CD8-positive, alpha-beta memory T cell (primary cell): ENCODE data around the gene LTA4H. TPM values are rescaled to one million over a fixed set of nuclear protein-coding genes. Genes with fewer than 3 reads are reported as not detected.
"Not testable (repeated sequence)": the region's sequence is repeated elsewhere in the genome, so short reads cannot be mapped to it uniquely, and the experiment has no call there.

Experiments
- CTCF ChIA-PET: fragments of 350-600 bp; sonication (Branson Sonifier 250); formaldehyde crosslinking; loops from one replicate; lab custom pipeline; 2021; ENCODE audit warnings: antibody characterized with exemption; lab: Charles Lee
- POLR2A ChIA-PET: fragments of 350-600 bp; sonication (Branson Sonifier 250); formaldehyde crosslinking; loops from one replicate; lab custom pipeline; 2021; ENCODE audit warnings: antibody characterized with exemption; lab: Charles Lee
- DNase-seq, 5 donors: peaks; one replicate each; pipeline versions ENCODE4 v3.0.0 to v3.0.0-alpha.2; 2020 to 2022; ENCODE audit warnings: mixed read lengths in 1 of 5
- H3K27ac ChIP-seq: one replicate; pipeline ENCODE4 v1.7.0; 2013; ENCODE audit warnings: low read depth, mild to moderate bottlenecking, low read length, moderate library complexity
- H3K27me3 ChIP-seq: 2 replicates; pipeline ENCODE4 v1.7.0; 2013; ENCODE audit warnings: low read length, mild to moderate bottlenecking; ENCODE audit not compliant: insufficient read depth, poor library complexity, severe bottlenecking
- H3K36me3 ChIP-seq: 2 replicates; pipeline ENCODE4 v1.7.0; 2013; ENCODE audit warnings: mild to moderate bottlenecking, low read length, moderate library complexity; ENCODE audit not compliant: insufficient read depth
- H3K4me1 ChIP-seq: 2 replicates; pipeline ENCODE4 v1.7.0; 2013; ENCODE audit warnings: mild to moderate bottlenecking, low read length, moderate library complexity; ENCODE audit not compliant: insufficient read depth
- H3K4me3 ChIP-seq: 2 replicates; pipeline ENCODE4 v1.7.0; 2013; ENCODE audit warnings: mild to moderate bottlenecking, low read length
- H3K9me3 ChIP-seq: 2 replicates; pipeline ENCODE4 v1.7.0; 2013; ENCODE audit warnings: mild to moderate bottlenecking, low read length
- H3K27ac Mint-ChIP-seq, 8 donors: one replicate each; pipeline ENCODE4 v1.8.0; 2020 to 2021; ENCODE audit warnings: mixed read lengths in 8 of 8, mild to moderate bottlenecking in 6 of 8, inconsistent platforms in 3 of 8, moderate library complexity in 3 of 8
- H3K27me3 Mint-ChIP-seq, 2 donors: one replicate each; pipeline ENCODE4 v1.8.0; 2020 to 2021; ENCODE audit warnings: mixed read lengths in 2 of 2, mild to moderate bottlenecking in 1 of 2, moderate library complexity in 1 of 2
- H3K36me3 Mint-ChIP-seq, 3 donors: one replicate each; pipeline ENCODE4 v1.8.0; 2020 to 2021; ENCODE audit warnings: mixed read lengths in 3 of 3, inconsistent platforms in 1 of 3, mild to moderate bottlenecking in 1 of 3
- H3K4me1 Mint-ChIP-seq, 3 donors: one replicate each; pipeline ENCODE4 v1.8.0; 2020 to 2021; ENCODE audit warnings: mixed read lengths in 3 of 3, inconsistent platforms in 1 of 3, mild to moderate bottlenecking in 1 of 3
- H3K4me3 Mint-ChIP-seq, 7 donors: one replicate each; pipeline ENCODE4 v1.8.0; 2020 to 2021; ENCODE audit warnings: mixed read lengths in 7 of 7, mild to moderate bottlenecking in 6 of 7, moderate library complexity in 4 of 7, inconsistent platforms in 2 of 7
- H3K9me3 Mint-ChIP-seq, 5 donors: one replicate each; pipeline ENCODE4 v1.8.0; 2020 to 2022; ENCODE audit warnings: mixed read lengths in 5 of 5, mild to moderate bottlenecking in 3 of 5, moderate library complexity in 2 of 5, inconsistent platforms in 1 of 5
- polyA plus RNA-seq: library from polyadenylated mRNA; unstranded; fragments of 300-500 nt; fragmentation: Illumina TruSeq; gene quantifications from one replicate; pipeline ENCODE4 v1.2.3, GENCODE V29; 2021
- total RNA-seq, 2 experiments: library from RNA; stranded (reverse); gene quantifications; one replicate each; pipeline ENCODE4 v1.2.3, GENCODE V29; 2021

The LTA4H gene
- total and polyA plus RNA-seq, 3 experiments from 2014 or later, result 58.8 to 63.7 (median 61.4) TPM

- H3K4me1 ChIP-seq, H3K4me3 Mint-ChIP-seq, H3K27ac ChIP-seq, POLR2A ChIA-PET, H3K27me3 Mint-ChIP-seq, H3K36me3 ChIP-seq, H3K4me1 Mint-ChIP-seq, H3K9me3 ChIP-seq, DNase-seq, CTCF ChIA-PET, H3K9me3 Mint-ChIP-seq, H3K27ac Mint-ChIP-seq, H3K4me3 ChIP-seq, H3K27me3 ChIP-seq: not testable (repeated sequence)
- H3K36me3 Mint-ChIP-seq, result peaks cover 5 to 16% (median 9%) of the 10 kb centered on the region in 3 donors
Observed at GRCh38 chr12:95969116-95969515, 66.3 kb downstream of the LTA4H start.

GRCh38 chr12:95967301-95967700, 68.1 kb downstream of the LTA4H start:
- DNase-seq, result no peak
- CTCF ChIA-PET, result no interaction called here
- Mint-ChIP-seq H3K27me3 (no peaks in the 10 kb centered on the region), H3K36me3 (peaks cover 3 to 15% (median 3%) of the 10 kb centered on the region in 3 donors), H3K4me1 (no peaks in the 10 kb centered on the region), H3K4me3 (no peak overlapping the region), H3K9me3 (no peaks in the 10 kb centered on the region), H3K27ac (no peak overlapping the region)
- H3K36me3 ChIP-seq, result no peaks in the 10 kb centered on the region
- no peak overlapping the region for H3K27ac ChIP-seq
- no peaks in the 10 kb centered on the region for H3K4me1 ChIP-seq
- no peaks in the 10 kb centered on the region for H3K27me3 ChIP-seq
- POLR2A ChIA-PET, result no interaction called here
- H3K4me3 ChIP-seq, result no peak overlapping the region
- H3K9me3 ChIP-seq, result no peaks in the 10 kb centered on the region

- ChIA-PET CTCF (interaction anchor here (1.3 kb wide), 1 partner anchor 10 kb away, joined by 3 read pairs; no protein-coding TSS in a partner anchor), POLR2A (no interaction called here)
- no peaks in the 10 kb centered on the region for H3K9me3 Mint-ChIP-seq
Observed at GRCh38 chr12:95966287-95966870, 69.0 kb downstream of the LTA4H start.

GRCh38 chr12:95963096-95963495, 72.3 kb downstream of the LTA4H start:
- Histone ChIP-seq H3K4me1 (no peaks in the 10 kb centered on the region), H3K27me3 (no peaks in the 10 kb centered on the region), H3K27ac (no peak overlapping the region), H3K36me3 (no peaks in the 10 kb centered on the region), H3K4me3 (no peak overlapping the region), H3K9me3 (no peaks in the 10 kb centered on the region)
- DNase-seq, result no peak
- ChIA-PET POLR2A (no interaction called here), CTCF (interaction anchor here (1.8 kb wide), 1 partner anchor 45 kb away, joined by 12 read pairs; no protein-coding TSS in a partner anchor)
- Mint-ChIP-seq H3K4me1 (no peaks in the 10 kb centered on the region), H3K9me3 (no peaks in the 10 kb centered on the region), H3K4me3 (no peak overlapping the region), H3K36me3 (peaks cover 3 to 12% (median 3%) of the 10 kb centered on the region in 3 donors), H3K27me3 (no peaks in the 10 kb centered on the region), H3K27ac (peak overlapping the region in 1 of 8 donors; percentile 27)

More at GRCh38 chr12:95966287-95966870, 69.0 kb downstream of the LTA4H start:
- H3K4me3 ChIP-seq, result no peak overlapping the region
- H3K27ac ChIP-seq, result no peak overlapping the region
- Mint-ChIP-seq H3K4me1 (no peaks in the 10 kb centered on the region), H3K4me3 (peak overlapping the region in 1 of 7 donors; percentile 3), H3K27ac (peak overlapping the region in 1 of 8 donors; percentile 14), H3K36me3 (peaks cover 3 to 15% (median 3%) of the 10 kb centered on the region in 3 donors), H3K27me3 (no peaks in the 10 kb centered on the region)
- no peaks in the 10 kb centered on the region for H3K27me3 ChIP-seq
- H3K4me1 ChIP-seq, result no peaks in the 10 kb centered on the region
- no peaks in the 10 kb centered on the region for H3K36me3 ChIP-seq
- no peak for DNase-seq
- H3K9me3 ChIP-seq, result no peaks in the 10 kb centered on the region

- Mint-ChIP-seq H3K27ac (no peak overlapping the region), H3K4me3 (no peak overlapping the region), H3K9me3 (no peaks in the 10 kb centered on the region), H3K4me1 (no peaks in the 10 kb centered on the region), H3K36me3 (peaks cover 3 to 11% (median 3%) of the 10 kb centered on the region in 3 donors), H3K27me3 (no peaks in the 10 kb centered on the region)
- H3K36me3 ChIP-seq, result no peaks in the 10 kb centered on the region
- no peaks in the 10 kb centered on the region for H3K27me3 ChIP-seq
- no peak for DNase-seq
- no peaks in the 10 kb centered on the region for H3K9me3 ChIP-seq
- POLR2A ChIA-PET, result no interaction called here
- no peak overlapping the region for H3K27ac ChIP-seq
- H3K4me1 ChIP-seq, result no peaks in the 10 kb centered on the region
- CTCF ChIA-PET, result interaction anchor here (1.8 kb wide), 1 partner anchor 44 kb away, joined by 12 read pairs; no protein-coding TSS in a partner anchor
- no peak overlapping the region for H3K4me3 ChIP-seq
Observed at GRCh38 chr12:95962222-95962621, 73.2 kb downstream of the LTA4H start.

GRCh38 chr12:95960241-95960640, 75.1 kb downstream of the LTA4H start:
- H3K9me3 ChIP-seq, result no peaks in the 10 kb centered on the region
- ChIA-PET POLR2A (no interaction called here), CTCF (no interaction called here)
- no peak overlapping the region for H3K27ac Mint-ChIP-seq
- no peaks in the 10 kb centered on the region for H3K4me1 ChIP-seq
- no peak overlapping the region for H3K4me3 ChIP-seq
- H3K27me3 ChIP-seq, result no peaks in the 10 kb centered on the region
- no peaks in the 10 kb centered on the region for H3K9me3 Mint-ChIP-seq
- H3K4me1 Mint-ChIP-seq, result no peaks in the 10 kb centered on the region
- H3K27ac ChIP-seq, result no peak overlapping the region
- H3K4me3 Mint-ChIP-seq, result no peak overlapping the region
- no peak for DNase-seq
- no peaks in the 10 kb centered on the region for H3K27me3 Mint-ChIP-seq
- H3K36me3 Mint-ChIP-seq, result no peaks in the 10 kb centered on the region
- no peaks in the 10 kb centered on the region for H3K36me3 ChIP-seq

GRCh38 chr12:95959107-95959506, 76.3 kb downstream of the LTA4H start:
- H3K36me3 ChIP-seq, result no peaks in the 10 kb centered on the region
- H3K27me3 ChIP-seq, result no peaks in the 10 kb centered on the region
- POLR2A ChIA-PET, result interaction anchor here (1.3 kb wide), 1 partner anchor 16 kb away, joined by 7 read pairs; the partner anchor contains the start of genes AMDHD1 and CCDC38
- Mint-ChIP-seq H3K27me3 (no peaks in the 10 kb centered on the region), H3K27ac (peak overlapping the region in 1 of 8 donors; percentile 43), H3K36me3 (peaks cover 0 to 2% (median 0%) of the 10 kb centered on the region in 3 donors), H3K4me1 (no peaks in the 10 kb centered on the region), H3K9me3 (no peaks in the 10 kb centered on the region), H3K4me3 (no peak overlapping the region)
- H3K9me3 ChIP-seq, result no peaks in the 10 kb centered on the region
- H3K4me3 ChIP-seq, result no peak overlapping the region
- no peak for DNase-seq
- no peak overlapping the region for H3K27ac ChIP-seq
- no peaks in the 10 kb centered on the region for H3K4me1 ChIP-seq
- CTCF ChIA-PET, result interaction anchor here (0.9 to 2.8 kb wide), 2 partner anchors 15 to 43 kb away, joined by 4 to 11 read pairs; partner anchors contain the start of gene AMDHD1

- Mint-ChIP-seq H3K27ac (no peak overlapping the region), H3K27me3 (no peaks in the 10 kb centered on the region), H3K4me1 (no peaks in the 10 kb centered on the region), H3K36me3 (peaks cover 0 to 2% (median 0%) of the 10 kb centered on the region in 3 donors), H3K9me3 (no peaks in the 10 kb centered on the region), H3K4me3 (no peak overlapping the region)
- Histone ChIP-seq H3K27me3 (no peaks in the 10 kb centered on the region), H3K36me3 (no peaks in the 10 kb centered on the region), H3K4me3 (no peak overlapping the region), H3K27ac (no peak overlapping the region), H3K9me3 (no peaks in the 10 kb centered on the region), H3K4me1 (no peaks in the 10 kb centered on the region)
- POLR2A ChIA-PET, result no interaction called here
- CTCF ChIA-PET, result interaction anchor here (1.6 kb wide), 2 partner anchors 9 to 38 kb away, joined by 3 read pairs; no protein-coding TSS in a partner anchor
- DNase-seq, result no peak
Observed at GRCh38 chr12:95956557-95957145, 78.7 kb downstream of the LTA4H start.
